ENCODE measurements around the gene CYFIP2. TPM values are rescaled to one million over a fixed set of nuclear protein-coding genes. Genes with fewer than 3 reads are reported as not detected.

The CYFIP2 gene
- total and polyA plus RNA-seq, 10 of the 15 experiments (the other 5 are each of a cell fraction or from before 2014, with no cell fraction given): 43.4 to 173 (median 96.0) TPM

DNA sequence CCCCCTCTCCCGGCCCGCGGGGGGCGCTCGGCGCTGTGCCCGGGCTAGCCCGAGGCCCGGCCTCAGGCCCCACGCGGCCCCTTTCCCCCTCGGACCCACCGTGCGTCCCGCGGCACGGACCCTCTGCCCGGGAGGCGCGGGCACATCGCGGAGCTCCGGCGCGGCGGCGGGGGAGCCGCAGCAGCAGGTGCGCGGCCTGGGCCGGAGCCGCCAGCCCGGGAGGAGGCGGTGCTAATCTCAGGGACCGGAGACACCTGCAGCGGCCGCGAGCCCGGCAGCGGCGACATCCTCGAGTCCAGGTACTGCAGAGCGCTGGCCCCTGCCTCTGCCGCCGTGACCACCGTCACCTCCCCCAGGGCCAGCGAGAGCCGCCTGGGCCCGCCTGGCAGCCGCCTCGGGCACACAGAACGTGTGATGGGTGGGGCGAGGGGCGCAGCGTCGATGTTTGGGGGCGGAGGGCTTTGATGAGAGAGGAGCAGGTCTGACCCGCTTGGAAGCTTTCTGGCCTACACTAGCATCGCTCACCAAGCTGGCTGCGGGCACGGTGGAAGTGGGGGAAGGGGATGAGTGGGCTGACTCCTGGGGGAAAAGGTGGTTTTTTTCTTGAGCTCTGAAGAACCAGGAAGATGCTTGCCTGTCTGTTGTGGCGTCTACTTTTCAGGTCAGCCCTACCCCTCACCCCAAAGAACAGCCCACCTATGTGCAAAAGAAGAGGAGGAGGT lies 524 bp downstream of the CYFIP2 start (continued):
- TF ChIP-seq NR2F1 (conservative IDR thresholded peaks at IDR 0.05) (peak; percentile 49; the same call in 1 of the 2 replicates), ZNF207 (IDR thresholded peaks at IDR 0.05; ENCODE audit: borderline replicate concordance) (0 out of 2 replicates have a peak, but pooled peaks have one; percentile 64), ZNF217 (IDR thresholded peaks at IDR 0.05) (peak; percentile 89; the same call in 1 of the 2 replicates), IKZF1 (conservative IDR thresholded peaks at IDR 0.05) (0 out of 2 replicates have a peak, but pooled peaks have one; percentile 82)
- TF ChIP-seq, protein P1, sequence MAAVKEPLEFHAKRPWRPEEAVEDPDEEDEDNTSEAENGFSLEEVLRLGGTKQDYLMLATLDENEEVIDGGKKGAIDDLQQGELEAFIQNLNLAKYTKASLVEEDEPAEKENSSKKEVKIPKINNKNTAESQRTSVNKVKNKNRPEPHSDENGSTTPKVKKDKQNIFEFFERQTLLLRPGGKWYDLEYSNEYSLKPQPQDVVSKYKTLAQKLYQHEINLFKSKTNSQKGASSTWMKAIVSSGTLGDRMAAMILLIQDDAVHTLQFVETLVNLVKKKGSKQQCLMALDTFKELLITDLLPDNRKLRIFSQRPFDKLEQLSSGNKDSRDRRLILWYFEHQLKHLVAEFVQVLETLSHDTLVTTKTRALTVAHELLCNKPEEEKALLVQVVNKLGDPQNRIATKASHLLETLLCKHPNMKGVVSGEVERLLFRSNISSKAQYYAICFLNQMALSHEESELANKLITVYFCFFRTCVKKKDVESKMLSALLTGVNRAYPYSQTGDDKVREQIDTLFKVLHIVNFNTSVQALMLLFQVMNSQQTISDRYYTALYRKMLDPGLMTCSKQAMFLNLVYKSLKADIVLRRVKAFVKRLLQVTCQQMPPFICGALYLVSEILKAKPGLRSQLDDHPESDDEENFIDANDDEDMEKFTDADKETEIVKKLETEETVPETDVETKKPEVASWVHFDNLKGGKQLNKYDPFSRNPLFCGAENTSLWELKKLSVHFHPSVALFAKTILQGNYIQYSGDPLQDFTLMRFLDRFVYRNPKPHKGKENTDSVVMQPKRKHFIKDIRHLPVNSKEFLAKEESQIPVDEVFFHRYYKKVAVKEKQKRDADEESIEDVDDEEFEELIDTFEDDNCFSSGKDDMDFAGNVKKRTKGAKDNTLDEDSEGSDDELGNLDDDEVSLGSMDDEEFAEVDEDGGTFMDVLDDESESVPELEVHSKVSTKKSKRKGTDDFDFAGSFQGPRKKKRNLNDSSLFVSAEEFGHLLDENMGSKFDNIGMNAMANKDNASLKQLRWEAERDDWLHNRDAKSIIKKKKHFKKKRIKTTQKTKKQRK (IDR thresholded peaks at IDR 0.05; ENCODE audit: low read depth, low read length): no peak

DNA sequence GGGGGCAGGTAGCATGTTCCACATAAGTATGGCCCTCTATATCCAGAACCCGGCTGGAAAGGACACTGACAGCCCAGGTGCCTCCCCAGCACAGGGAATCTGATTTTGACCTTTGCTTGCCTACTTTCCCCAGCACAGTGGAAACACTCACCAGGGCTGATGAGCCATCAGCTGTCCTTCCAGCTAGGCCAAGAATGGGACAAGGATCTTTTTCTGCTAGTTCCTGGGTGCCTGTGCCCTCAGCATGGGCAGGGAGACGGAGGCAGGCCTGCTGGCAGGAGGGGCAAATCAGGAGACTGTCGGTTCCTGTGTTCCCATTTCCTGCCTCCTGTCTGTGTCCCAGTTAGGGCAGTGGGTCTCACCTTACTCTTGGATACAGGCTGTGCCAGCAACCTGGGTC lies 1.1 kb downstream of the CYFIP2 start:
- peak overlapping the region; percentile 83 for H3K27ac ChIP-seq (ENCODE audit: control insufficient read depth, insufficient read depth)
- no peaks in the 10 kb centered on the region for H4K20me1 ChIP-seq (ENCODE audit: control insufficient read depth, insufficient read depth)
- peak overlapping the region; percentile 71 for H3K9ac ChIP-seq (ENCODE audit: control insufficient read depth, insufficient read depth, low read length)
- H3K4me2 ChIP-seq (ENCODE audit: control insufficient read depth, insufficient read depth): peak overlapping the region; percentile 86
- CTCF ChIA-PET: interaction anchor here (0.8 to 4.2 kb wide), 12 partner anchors 8 to 125 kb away, joined by 3 to 44 read pairs (median 4); partner anchors contain the start of gene MED7
- TSS peak; percentile 44 for BruUV-seq (replicated peaks)
- 18% methylated on average over 3 of the region's 3 CpGs for WGBS (ENCODE audit: insufficient coverage, insufficient replicate concordance, low lambda C conversion rate, missing lambda C conversion rate)
- H3K4me3 ChIP-seq: peak overlapping the region; percentile 91
- H3K27me3 ChIP-seq (replicated peaks in 1 of 2; ENCODE audit: control insufficient read depth in 2 of 2, insufficient read depth in 2 of 2, low read length in 1 of 2): no peaks in the 10 kb centered on the region
- SMC1A ChIA-PET (ENCODE audit: uncharacterized antibody, unreplicated experiment): interaction anchor here (0.9 to 4.2 kb wide), 14 partner anchors 9 to 125 kb away, joined by 3 to 47 read pairs (median 8); partner anchors contain the start of gene MED7
- ATAC-seq (no peak), DNase-seq (ENCODE audit: low read depth, low spot score) (no peak), FAIRE-seq (no peak)
- RAD21 ChIA-PET (ENCODE audit: unreplicated experiment): interaction anchor here (1.3 to 8.3 kb wide), 12 partner anchors 9 to 124 kb away, joined by 3 to 99 read pairs (median 9); partner anchors contain the start of gene MED7
- peaks cover 58% of the 10 kb centered on the region for H3K79me2 ChIP-seq (ENCODE audit: control insufficient read depth, insufficient read depth, low read length)
- TF ChIP-seq, protein P2, sequence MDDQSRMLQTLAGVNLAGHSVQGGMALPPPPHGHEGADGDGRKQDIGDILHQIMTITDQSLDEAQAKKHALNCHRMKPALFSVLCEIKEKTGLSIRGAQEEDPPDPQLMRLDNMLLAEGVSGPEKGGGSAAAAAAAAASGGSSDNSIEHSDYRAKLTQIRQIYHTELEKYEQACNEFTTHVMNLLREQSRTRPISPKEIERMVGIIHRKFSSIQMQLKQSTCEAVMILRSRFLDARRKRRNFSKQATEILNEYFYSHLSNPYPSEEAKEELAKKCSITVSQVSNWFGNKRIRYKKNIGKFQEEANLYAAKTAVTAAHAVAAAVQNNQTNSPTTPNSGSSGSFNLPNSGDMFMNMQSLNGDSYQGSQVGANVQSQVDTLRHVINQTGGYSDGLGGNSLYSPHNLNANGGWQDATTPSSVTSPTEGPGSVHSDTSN (IDR thresholded peaks at IDR 0.05; ENCODE audit: insufficient replicate concordance, low read depth, low read length): no peak
- TF ChIP-seq NFXL1 (IDR thresholded peaks at IDR 0.05; ENCODE audit: borderline replicate concordance) (no peak), CHD4 (IDR thresholded peaks at IDR 0.05) (no peak), GATAD2B (conservative IDR thresholded peaks at IDR 0.05; ENCODE audit: low read depth) (0 out of 2 replicates have a peak, but pooled peaks have one; percentile 8), IKZF1 (conservative IDR thresholded peaks at IDR 0.05) (no peak), IKZF2 (IDR thresholded peaks at IDR 0.05) (0 out of 4 replicates have a peak, but pooled peaks of 1 of the 2 experiments have one; percentile 14), EZH2 (IDR thresholded peaks at IDR 0.05; ENCODE audit: borderline replicate concordance, control insufficient read depth, low read depth, low read length) (no peak)
- H3K9me3 ChIP-seq (replicated peaks; ENCODE audit: control insufficient read depth, insufficient read depth, low read length): no peaks in the 10 kb centered on the region
- in situ Hi-C loops (cut with MboI): no loop called here
- H2AFZ ChIP-seq (ENCODE audit: control insufficient read depth, low read depth, low read length): no peak overlapping the region; the same call in 1 of the 2 replicates
- POLR2A ChIA-PET: interaction anchor here (0.9 to 2.0 kb wide), 10 partner anchors 11 to 124 kb away, joined by 3 to 7 read pairs (median 4); partner anchors contain the start of gene MED7
- H3K4me1 ChIP-seq (ENCODE audit: control insufficient read depth, insufficient read depth, low read length): peaks cover 50% of the 10 kb centered on the region
- intact Hi-C loops (cut with micrococcal nuclease; ENCODE audit: unreplicated experiment): loop anchor here (5.0 kb wide), 1 partner anchor 120 kb away; no protein-coding TSS in a partner anchor
- H3K36me3 ChIP-seq (ENCODE audit: control insufficient read depth in 2 of 2, insufficient read depth in 2 of 2, low read length in 1 of 2): no peaks in the 10 kb centered on the region
